SK-N-MC (cell line): ENCODE measurements around the gene PTPRN.
"Not testable (repeated sequence)": the region's sequence is repeated elsewhere in the genome, so short reads cannot be mapped to it uniquely, and the experiment has no call there.

Experiments used
- DNase-seq: peaks from one replicate; pipeline ENCODE4 v3.0.0-alpha.2; 2011; ENCODE audit warnings: low read depth, low spot score
- H3K27ac ChIP-seq: fragments of 200-600 bp; sonication (generic); 2 replicates; pipeline ENCODE4 v1.5.1; 2016; ENCODE audit warnings: mixed run types
- H3K36me3 ChIP-seq: fragments of 200-600 bp; sonication (generic); 2 replicates; pipeline ENCODE4 v1.6.1; 2017; ENCODE audit warnings: antibody characterized with exemption, low read length, mixed read lengths; ENCODE audit not compliant: insufficient read depth
- H3K4me3 ChIP-seq: fragments of 200-600 bp; sonication (generic); 2 replicates; pipeline ENCODE4 v1.5.1; 2016
- H3K9ac ChIP-seq: fragments of 200-600 bp; sonication (generic); 2 replicates; pipeline ENCODE4 v1.8.0; 2017; ENCODE audit warnings: mixed run types, mixed read lengths; ENCODE audit not compliant: insufficient read length
- H3K9me3 ChIP-seq: fragments of 200-600 bp; sonication (generic); 2 replicates; pipeline ENCODE4 v1.6.1; 2017; ENCODE audit warnings: low read depth, mild to moderate bottlenecking, antibody characterized with exemption, low read length, moderate library complexity, mixed read lengths
- EZH2 ChIP-seq: fragments of 200-600 bp; sonication (generic); IDR thresholded peaks from one replicate; pipeline ENCODE4 v1.6.1; 2017; ENCODE audit warnings: antibody characterized with exemption
- FOXP2 ChIP-seq: optimal IDR thresholded peaks from 2 replicates; pipeline ENCODE3; 2011; ENCODE audit warnings: mild to moderate bottlenecking, moderate library complexity; ENCODE audit not compliant: insufficient read depth; ENCODE audit errors: extremely low read length, control extremely low read depth
- POLR2AphosphoS5 ChIP-seq: IDR thresholded peaks from 2 replicates; pipeline ENCODE4 v1.6.1; 2012; ENCODE audit warnings: mild to moderate bottlenecking, low read depth, low read length, borderline replicate concordance

PTPRN gene

GRCh38 chr2:219314804-219315468 is 5.7 kb upstream of the PTPRN start:
- H3K27ac ChIP-seq: no peak overlapping the region
- H3K9me3 ChIP-seq: no peaks in the 10 kb centered on the region
- no peak for TF ChIP-seq POLR2AphosphoS5
- no peak for TF ChIP-seq EZH2
- no peak for TF ChIP-seq FOXP2
- H3K36me3 ChIP-seq: no peaks in the 10 kb centered on the region
- no peak overlapping the region for H3K4me3 ChIP-seq
- DNase-seq: no peak
- H3K9ac ChIP-seq: no peak overlapping the region

GRCh38 chr2:219312683-219313263 is 3.6 kb upstream of the PTPRN start:
- not testable (repeated sequence) for H3K9me3 ChIP-seq, H3K36me3 ChIP-seq, H3K4me3 ChIP-seq, DNase-seq, H3K9ac ChIP-seq, H3K27ac ChIP-seq

- no peak overlapping the region for H3K9ac ChIP-seq
- H3K9me3 ChIP-seq: no peaks in the 10 kb centered on the region
- DNase-seq: no peak
- no peak overlapping the region for H3K27ac ChIP-seq
- H3K36me3 ChIP-seq: no peaks in the 10 kb centered on the region
- TF ChIP-seq EZH2 (no peak), FOXP2 (no peak), POLR2AphosphoS5 (no peak)
- H3K4me3 ChIP-seq: no peak overlapping the region
Measured at GRCh38 chr2:219308142-219309101, 779 bp downstream of the PTPRN start.

- TF ChIP-seq POLR2AphosphoS5: no peak
- TF ChIP-seq FOXP2: no peak
- TF ChIP-seq EZH2: no peak
- no peak overlapping the region for H3K4me3 ChIP-seq
- H3K9ac ChIP-seq: no peak overlapping the region
- DNase-seq: no peak
- H3K27ac ChIP-seq: no peak overlapping the region
- H3K9me3 ChIP-seq: no peaks in the 10 kb centered on the region
- H3K36me3 ChIP-seq: no peaks in the 10 kb centered on the region
Measured at GRCh38 chr2:219306047-219306446, 3.2 kb downstream of the PTPRN start.

DNA sequence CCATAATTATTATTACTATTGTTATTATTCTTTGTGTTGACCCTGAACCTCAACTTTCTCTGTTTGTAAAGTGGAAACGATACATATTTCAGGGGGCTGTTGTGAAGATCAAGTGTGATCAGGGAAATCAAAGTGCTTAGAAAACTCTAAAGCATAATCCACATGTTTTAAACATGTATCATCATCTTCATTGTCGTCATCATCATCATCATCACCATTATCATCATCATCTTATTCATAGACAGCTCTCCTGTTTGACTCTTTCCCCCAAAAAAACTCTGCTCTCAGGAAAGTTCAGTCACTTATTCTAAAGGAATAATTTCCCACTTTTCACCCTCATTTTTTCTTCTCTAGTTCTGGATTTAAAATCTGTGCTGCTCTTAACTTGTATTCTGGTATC is 5.0 kb downstream of the PTPRN start:
- no peak for DNase-seq
- H3K9me3 ChIP-seq: no peaks in the 10 kb centered on the region
- H3K27ac ChIP-seq: no peak overlapping the region
- no peak overlapping the region for H3K9ac ChIP-seq
- no peak overlapping the region for H3K4me3 ChIP-seq
- H3K36me3 ChIP-seq: no peaks in the 10 kb centered on the region
- no peak for TF ChIP-seq POLR2AphosphoS5
- no peak for TF ChIP-seq EZH2
- no peak for TF ChIP-seq FOXP2

DNA sequence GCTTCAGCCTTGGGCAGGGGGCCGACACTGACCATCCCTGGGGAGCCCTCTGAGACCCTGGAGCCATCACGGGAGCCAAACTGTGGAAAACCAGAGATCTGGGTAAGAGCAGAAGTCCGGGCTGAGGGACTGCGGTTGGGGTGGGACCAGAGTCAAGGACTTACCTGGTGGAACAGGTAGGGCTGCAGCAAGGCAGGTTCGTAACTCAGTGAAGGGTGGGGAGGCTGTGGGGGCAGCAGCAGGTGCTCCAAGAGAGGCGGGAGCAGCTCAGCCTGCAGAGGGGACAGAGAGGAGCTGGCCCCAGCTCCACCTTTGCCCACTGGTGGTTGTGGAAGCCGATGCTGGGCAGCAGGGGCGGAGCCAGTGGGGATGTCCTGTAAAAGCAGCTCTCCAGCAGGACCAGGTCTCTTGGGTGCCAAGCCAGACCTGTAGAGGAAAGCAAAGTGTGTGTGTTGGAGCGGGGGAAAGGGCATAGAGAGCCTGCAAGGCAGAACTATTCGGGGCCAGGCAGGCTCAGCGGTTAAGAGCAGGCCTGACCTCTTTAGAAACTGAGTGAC is 6.7 kb downstream of the PTPRN start:
- no peaks in the 10 kb centered on the region for H3K9me3 ChIP-seq
- H3K36me3 ChIP-seq: no peaks in the 10 kb centered on the region
- H3K4me3 ChIP-seq: no peak overlapping the region
- DNase-seq: no peak
- TF ChIP-seq FOXP2: no peak
- TF ChIP-seq POLR2AphosphoS5: no peak
- no peak for TF ChIP-seq EZH2
- H3K9ac ChIP-seq: no peak overlapping the region
- no peak overlapping the region for H3K27ac ChIP-seq

GRCh38 chr2:219300022-219300421 is 9.2 kb downstream of the PTPRN start:
- TF ChIP-seq EZH2 (no peak), POLR2AphosphoS5 (no peak), FOXP2 (no peak)
- no peak overlapping the region for H3K27ac ChIP-seq
- no peak overlapping the region for H3K4me3 ChIP-seq
- no peaks in the 10 kb centered on the region for H3K36me3 ChIP-seq
- H3K9ac ChIP-seq: no peak overlapping the region
- DNase-seq: no peak
- no peaks in the 10 kb centered on the region for H3K9me3 ChIP-seq

GRCh38 chr2:219299372-219299760 is 9.8 kb downstream of the PTPRN start:
- no peak for DNase-seq
- TF ChIP-seq FOXP2 (no peak), POLR2AphosphoS5 (no peak), EZH2 (no peak)
- H3K36me3 ChIP-seq: no peaks in the 10 kb centered on the region
- H3K9me3 ChIP-seq: no peaks in the 10 kb centered on the region
- H3K4me3 ChIP-seq: no peak overlapping the region
- H3K9ac ChIP-seq: no peak overlapping the region
- no peak overlapping the region for H3K27ac ChIP-seq
